NCI-H524 treated with DMSO at 0.1 percent for 48 hours (cell line): ENCODE measurements around the gene PCDHGB7.
"Not testable (repeated sequence)": the region's sequence is repeated elsewhere in the genome, so short reads cannot be mapped to it uniquely, and the experiment has no call there.

Experiments
- DNase-seq: peaks from one replicate; lab custom pipeline; 2025; lab: John Stamatoyannopoulos, UW

PCDHGB7 gene

GRCh38 chr5:141417494-141418172 is at the start of gene PCDHGB7:
Gene PCDHGB7 (plus strand): TSS chr5:141417677. CDS start chr5:141417860, 183 bp downstream.
- DNase-seq: peak; percentile 12

GRCh38 chr5:141369994-141370848 is 47.3 kb upstream of the PCDHGB7 start, which contains the start of gene PCDHGB3:
Gene PCDHGB3 (plus strand): TSS chr5:141370242. CDS start chr5:141370395, 153 bp downstream.
- DNase-seq: no peak

- no peak for DNase-seq
Observed at GRCh38 chr5:141371572-141372475, 45.7 kb upstream of the PCDHGB7 start.

- no peak for DNase-seq
Observed at GRCh38 chr5:141373673-141374317, 43.7 kb upstream of the PCDHGB7 start, which contains the start of gene PCDHGA6. Gene PCDHGA6 (plus strand): TSS chr5:141373891. CDS start chr5:141374084, 193 bp downstream.

- no peak for DNase-seq
Observed at GRCh38 chr5:141374627-141375026, 42.9 kb upstream of the PCDHGB7 start.

- DNase-seq: not testable (repeated sequence)
Observed at GRCh38 chr5:141375444-141376155, 41.9 kb upstream of the PCDHGB7 start.

- no peak for DNase-seq
Observed at GRCh38 chr5:141382469-141383294, 34.8 kb upstream of the PCDHGB7 start, which contains the start of gene PCDHGA7. Gene PCDHGA7 (plus strand): TSS chr5:141382742. CDS start chr5:141382900, 158 bp downstream.

- DNase-seq: no peak
Observed at GRCh38 chr5:141383345-141383744, 34.1 kb upstream of the PCDHGB7 start.

GRCh38 chr5:141384471-141385267 is 32.8 kb upstream of the PCDHGB7 start:
- no peak for DNase-seq

- DNase-seq: not testable (repeated sequence)
Observed at GRCh38 chr5:141387557-141388311, 29.7 kb upstream of the PCDHGB7 start, which contains the start of gene PCDHGB4. Gene PCDHGB4 (plus strand): TSS chr5:141387698. CDS start chr5:141387885, 187 bp downstream.

GRCh38 chr5:141388661-141389060 is 28.8 kb upstream of the PCDHGB7 start:
- no peak for DNase-seq

- no peak for DNase-seq
Observed at GRCh38 chr5:141389153-141390042, 28.1 kb upstream of the PCDHGB7 start.

GRCh38 chr5:141392429-141393198 is 24.9 kb upstream of the PCDHGB7 start, which contains the start of gene PCDHGA8:
Gene PCDHGA8 (plus strand): TSS chr5:141392633. CDS start chr5:141392814, 181 bp downstream.
- DNase-seq: no peak

- DNase-seq: no peak
Observed at GRCh38 chr5:141393267-141393666, 24.2 kb upstream of the PCDHGB7 start.

GRCh38 chr5:141394401-141395187 is 22.9 kb upstream of the PCDHGB7 start:
- DNase-seq: not testable (repeated sequence)
